HuH-7.5 (cell line): ENCODE results near the gene RHPN2.
"Not testable (repeated sequence)": the region's sequence is repeated elsewhere in the genome, so short reads cannot be mapped to it uniquely, and the experiment has no call there.

Source experiments
- DNase-seq: peaks from one replicate; pipeline ENCODE4 v3.0.0; 2011; ENCODE audit warnings: low spot score

Gene RHPN2

DNA sequence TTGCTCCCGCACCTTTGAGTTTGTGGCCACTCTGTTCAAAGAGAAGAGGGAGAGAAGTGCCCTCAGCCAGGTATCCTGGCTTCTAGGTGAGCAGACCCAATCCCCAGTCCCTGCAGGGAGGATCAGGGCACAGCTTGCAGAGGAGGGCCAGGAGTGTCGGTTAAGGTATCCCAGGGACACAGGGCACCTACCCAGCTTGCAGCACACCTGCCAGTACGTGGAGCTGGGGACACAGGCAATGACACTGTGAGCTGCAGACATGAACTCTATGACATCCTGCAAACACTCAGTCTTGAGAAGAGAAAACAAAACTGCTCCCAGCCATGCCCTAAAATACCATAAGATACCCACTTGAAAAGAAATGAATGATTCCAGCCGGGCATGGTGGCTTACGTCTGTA, 38.1 kb downstream of the RHPN2 start:
- not testable (repeated sequence) for DNase-seq

DNA sequence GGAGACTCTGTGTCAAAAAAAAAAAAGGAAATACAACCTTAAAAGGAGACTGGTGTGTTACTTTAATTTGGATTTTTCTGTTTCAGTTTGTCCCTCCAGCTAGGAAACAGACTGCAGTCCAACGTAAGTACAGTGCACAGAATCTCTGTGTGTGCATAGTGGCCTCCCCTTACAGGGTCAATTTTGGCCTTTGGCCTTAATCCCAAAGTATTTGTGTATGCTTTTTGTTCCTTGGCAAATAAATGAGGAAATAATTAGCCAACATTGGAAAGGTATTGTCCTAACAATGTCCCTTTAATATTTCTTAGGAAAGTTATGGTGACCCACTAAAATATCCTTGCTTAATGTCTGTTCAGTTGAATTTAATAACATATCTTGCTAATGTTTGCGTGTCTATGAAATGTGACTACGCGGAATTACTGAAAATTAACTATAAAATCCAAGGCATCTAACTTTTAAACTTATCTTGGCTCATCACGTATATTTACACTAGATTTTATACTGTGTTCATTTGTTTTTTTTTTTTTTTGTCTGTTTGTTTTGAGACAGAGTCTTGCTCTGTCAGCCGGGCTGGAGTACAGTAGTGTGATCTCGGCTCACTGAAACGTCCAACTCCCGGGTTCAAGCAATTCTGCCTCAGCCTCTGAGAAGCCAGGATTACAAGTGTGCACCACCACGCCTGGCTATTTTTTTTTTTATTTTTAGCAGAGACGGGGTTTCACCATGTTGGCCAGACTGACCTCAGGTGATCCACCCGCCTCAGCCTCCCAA, 39.0 kb downstream of the RHPN2 start:
- DNase-seq: peak; percentile 47

DNA sequence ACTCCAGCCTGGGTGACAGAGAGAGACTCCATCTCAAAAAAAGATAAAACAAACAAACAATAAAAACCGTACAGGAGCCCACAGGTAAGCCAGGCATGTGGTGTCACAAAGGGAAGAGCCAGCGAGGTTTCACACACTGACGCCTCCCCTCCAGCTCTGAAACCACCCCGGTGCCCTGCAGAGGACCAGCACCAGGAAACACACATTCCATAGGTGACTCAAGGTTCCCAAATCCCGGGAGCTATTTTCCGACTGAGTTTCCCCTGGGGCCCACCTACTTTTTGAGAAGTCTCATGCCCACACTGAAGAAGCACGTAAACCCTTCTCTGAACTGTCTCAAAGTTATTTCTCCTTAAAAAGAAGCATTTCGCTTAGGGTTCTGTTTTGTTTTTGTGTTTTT, 40.3 kb downstream of the RHPN2 start:
- DNase-seq: no peak

DNA sequence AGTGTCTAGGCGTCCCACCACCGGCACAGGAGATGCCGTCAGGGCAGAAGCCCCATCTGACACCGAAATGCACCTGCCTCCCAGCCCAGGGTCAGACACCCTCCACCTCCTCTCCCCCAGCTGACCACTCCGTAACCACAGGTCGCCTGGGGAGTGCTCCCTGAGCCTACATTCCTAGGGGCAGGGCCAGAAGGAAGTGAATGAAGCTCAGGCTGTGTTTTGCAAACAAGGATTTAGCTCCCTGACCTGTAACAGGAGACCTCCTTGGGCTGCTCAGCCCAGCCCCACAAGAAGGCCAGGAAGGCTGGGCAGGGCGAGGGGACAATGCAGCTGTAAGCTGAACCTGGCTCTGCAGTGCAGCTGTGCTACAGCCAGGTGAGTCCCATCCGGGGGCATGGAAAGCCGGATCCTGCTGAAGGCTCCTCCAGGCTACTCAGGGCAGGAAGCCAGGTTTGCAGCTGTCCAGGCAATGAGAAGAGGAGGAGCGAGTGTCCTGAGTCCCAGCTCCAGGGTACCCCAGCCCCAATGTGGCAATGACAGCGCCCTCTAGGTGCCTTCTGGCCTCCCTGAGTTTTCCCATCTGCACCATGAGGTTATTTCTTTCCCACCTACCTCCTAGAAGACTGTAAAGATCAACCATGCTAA, 42.1 kb downstream of the RHPN2 start:
- no peak for DNase-seq

DNA sequence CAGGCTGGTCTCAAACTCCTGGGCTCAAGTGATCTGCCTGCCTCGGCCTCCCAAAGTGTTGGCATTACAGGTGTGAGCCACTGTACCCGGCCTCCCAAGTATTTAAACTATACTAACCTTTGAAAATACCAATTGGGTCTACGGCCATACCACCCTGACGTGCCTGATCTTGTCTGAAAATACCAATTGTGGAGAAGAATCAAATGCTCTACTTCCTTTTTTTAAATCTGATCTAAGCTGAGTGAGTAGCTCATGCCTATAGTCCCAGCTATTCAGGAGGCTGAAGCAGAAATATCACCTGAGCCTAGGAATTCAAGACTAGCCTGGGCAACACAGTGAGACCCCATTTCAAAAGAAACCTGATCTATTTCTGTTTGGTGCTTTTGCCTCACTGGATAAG, 53.8 kb downstream of the RHPN2 start:
- not testable (repeated sequence) for DNase-seq

DNA sequence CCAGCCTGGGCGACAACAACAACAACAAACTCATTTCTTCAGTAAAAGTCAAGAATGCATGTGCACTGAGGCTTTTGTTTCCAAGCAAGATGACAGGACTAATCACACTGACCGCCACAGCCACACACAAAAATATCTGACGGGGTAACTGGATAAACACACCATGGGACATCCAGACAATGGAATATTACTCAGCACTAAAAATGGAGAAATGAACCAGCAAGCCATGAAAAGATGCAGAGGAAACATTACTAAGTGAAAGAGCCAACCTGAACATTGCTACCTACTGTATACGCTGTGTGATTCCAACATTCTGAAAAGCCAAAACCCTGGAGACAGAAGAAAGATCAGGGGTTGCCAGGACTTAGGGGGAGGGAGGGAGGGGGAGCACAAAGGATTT, 56.0 kb downstream of the RHPN2 start:
- no peak for DNase-seq

DNA sequence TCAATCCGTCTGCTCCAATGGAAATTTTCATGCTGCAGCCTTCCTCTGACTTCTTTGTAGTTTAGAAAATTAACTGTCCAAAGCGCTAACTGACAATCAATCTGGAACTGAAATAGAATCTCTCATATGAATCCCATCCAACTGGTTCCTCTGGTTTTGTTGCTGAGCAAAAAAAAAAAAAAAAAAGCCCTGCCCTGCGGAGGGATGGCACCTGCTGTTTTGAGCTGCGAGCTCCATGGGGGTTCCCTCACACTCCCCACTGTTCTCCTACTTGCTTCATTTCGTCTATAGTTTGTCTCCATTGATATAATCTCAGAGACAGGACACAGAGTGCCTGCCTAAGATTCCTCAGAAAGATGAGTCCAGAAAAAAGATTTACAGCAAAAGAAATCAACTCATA, 59.2 kb downstream of the RHPN2 start:
- no peak for DNase-seq

DNA sequence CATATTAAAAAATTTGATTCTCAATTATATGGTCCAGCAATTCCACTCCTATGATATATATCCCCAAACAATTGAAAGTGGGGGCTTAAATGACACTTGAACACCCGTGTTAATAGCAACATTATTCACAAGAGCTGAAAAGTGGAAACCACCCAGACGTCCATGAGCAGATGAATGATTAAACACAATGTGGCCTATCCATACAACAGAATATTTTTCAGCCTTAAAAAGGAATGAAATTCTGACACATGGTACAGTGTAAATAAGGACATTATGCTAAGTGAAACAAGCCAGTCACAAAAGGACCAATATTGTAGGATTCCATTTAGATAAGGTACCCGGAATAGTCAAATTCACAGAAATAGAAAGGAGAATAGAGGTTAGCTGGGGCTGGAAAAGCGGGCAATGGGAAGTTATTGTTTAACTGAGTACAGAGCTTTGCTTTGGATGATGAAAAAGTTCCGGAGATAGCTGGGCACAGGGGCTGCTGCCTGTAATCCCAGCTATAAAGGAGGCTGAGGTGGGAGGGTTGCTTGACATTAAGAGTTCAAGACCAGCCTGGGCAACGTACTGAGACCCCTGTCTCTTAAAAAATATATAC, 61.2 kb downstream of the RHPN2 start:
- DNase-seq: not testable (repeated sequence)

DNA sequence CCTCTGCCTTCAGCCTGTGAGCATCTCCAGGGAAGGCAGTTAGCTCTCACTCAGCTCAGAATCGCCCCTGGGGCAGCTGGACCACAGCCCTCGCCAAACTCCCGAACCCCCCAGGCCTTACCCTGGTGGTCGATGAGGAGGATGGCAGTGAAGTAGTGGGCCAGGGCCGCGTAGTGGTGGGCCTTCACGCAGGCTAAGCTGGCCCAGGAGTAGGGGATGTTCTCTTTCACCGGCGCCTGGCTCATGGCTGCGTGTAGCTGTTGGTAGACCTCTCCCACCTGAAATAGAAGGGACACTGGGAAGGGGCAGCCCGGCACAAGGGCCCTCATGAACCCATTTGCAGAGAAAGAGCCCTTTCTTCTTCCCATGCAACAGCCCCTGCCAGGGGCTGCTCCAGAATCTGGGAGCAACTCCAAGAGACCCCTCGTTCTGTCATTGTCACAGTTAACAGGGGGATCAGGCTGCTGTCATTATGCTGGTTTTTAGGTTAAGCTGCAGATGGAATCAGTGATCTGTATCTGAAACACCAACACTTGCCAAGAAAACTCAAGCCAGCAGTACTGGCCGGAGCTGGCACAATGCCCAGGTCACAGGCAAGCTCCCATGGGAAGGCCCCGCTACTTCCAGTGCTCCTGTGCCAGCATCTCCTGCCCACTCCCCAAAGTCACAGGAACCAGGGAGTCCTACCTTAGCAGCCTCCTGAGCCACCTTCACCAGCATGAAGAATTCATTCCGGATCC, 62.4 kb downstream of the RHPN2 start:
- DNase-seq: not testable (repeated sequence)

DNA sequence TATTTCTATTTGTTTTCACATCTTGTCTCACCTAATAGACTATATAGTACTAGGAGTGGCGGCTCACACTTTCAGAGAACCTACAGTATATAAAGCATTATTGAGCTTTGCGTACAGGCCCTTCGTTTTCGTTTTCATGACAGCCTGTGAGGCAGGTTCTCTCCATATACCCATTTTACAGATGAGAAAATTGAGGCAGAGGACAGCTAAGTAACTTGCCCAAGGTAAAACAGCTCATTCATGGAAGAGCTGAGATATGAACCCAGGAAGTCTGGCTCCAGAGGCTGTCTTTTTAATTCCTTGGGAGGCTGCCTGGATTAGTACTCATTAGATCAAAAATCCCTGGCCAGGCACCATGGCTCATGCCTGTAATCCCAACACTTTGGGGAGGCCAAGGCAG, 63.8 kb downstream of the RHPN2 start:
- DNase-seq: no peak

DNA sequence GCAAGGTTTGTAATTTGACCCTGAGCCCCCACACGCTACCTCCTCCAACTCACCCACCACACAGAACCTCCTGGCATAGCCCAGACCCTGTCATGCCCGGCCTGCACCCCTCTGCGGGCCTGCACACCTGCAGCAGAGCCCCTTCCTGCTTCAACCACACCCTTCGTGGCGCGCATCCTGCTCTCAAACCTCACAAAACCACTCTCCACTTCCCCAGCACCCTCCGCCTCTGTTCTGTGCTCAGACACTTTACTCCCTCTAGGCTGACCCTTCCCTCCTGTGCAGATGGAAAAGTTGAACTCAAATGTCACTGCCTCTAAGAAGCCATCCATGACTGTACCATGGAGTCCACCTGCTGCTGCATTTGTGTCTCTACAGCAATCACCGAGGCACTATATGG, 64.2 kb downstream of the RHPN2 start:
- DNase-seq: no peak

DNA sequence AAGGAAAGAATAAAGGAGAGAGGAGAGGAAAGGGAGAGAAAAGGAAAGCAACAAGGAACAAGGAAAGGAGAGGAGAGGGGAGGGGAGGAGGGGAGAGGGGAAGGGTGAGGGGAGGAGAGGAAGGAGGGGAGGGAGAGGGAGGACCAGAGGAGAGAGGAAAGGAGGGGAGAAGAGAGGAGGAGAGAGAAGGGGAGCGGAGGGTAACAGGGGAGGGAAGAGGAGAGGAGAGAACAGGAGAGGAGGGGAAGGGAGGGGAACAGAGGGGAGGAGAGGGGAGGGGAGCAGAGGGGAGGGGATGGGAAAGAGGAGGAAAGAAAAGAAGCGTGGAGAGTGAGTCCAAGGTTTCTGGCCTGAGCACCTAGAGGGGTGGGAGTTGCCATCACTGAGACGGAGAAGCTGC, 66.0 kb downstream of the RHPN2 start:
- no peak for DNase-seq

DNA sequence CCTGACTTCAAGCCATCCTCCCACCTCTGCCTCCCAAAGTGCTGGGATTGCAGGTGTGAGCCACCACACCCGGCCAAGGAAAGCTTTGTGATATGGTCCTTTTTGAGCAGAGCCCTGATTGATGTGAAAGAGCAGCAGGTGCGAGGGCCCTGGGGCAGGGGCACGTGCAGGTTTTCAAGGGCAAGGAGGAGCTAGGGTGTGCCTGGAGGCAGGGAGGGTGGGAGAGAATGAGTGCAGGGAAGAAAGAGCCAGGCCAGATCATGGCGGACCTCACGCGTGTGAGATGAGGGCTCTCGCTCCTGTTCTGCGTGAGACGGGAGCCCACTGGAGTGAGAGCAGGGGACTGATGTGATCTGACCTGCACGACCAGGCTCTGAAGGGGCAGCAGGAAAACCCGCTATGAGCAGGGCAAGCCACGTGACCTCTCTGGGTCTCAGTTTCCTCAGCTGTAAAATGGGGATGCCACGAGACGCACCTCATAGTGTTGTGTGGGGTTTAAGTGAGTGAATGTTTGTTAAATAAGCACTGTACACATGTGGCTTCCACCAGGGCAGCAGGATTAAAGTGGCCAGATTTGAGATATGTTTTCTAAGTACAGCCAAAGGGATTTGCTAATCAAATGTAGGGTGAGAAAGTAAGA, 66.9 kb downstream of the RHPN2 start:
- DNase-seq: no peak

DNA sequence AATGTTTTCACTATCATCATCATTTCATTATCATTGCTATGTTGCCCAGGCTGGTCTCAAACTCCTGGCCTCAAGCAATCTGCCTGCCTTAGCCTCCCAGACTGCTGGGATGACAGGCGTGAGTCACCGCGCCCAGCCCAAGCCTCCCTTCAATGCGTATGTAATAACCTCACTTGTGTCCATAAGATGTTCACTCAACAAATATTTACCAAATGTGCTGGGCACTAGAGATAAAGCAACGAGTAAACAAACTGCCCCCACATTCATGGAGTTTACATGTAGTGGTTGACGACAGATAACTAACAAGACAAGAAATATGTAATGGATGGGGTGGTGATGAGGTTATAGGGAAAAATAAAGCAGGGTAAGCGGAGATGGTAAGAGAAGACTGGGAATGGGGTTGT, 67.6 kb downstream of the RHPN2 start:
- not testable (repeated sequence) for DNase-seq

DNA sequence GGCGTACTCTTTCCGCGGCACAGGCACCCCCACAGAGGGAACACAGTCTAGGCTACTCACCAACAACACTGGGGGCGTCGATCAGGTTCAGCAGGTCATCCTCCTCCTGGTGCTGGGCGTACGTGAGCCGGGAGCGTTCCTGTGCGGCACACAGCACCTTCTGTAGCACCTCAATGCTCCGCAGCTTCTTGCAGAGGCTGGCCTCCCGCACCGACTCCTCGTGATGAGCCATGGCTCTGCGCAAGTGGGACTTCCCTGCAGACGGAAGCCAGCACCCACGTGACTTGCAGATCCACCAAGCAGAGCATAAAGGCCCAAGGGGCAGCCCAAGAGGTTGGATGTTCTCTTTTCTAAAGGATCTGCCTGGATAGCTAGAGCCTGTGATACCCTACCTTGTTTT, 68.7 kb downstream of the RHPN2 start:
- not testable (repeated sequence) for DNase-seq

DNA sequence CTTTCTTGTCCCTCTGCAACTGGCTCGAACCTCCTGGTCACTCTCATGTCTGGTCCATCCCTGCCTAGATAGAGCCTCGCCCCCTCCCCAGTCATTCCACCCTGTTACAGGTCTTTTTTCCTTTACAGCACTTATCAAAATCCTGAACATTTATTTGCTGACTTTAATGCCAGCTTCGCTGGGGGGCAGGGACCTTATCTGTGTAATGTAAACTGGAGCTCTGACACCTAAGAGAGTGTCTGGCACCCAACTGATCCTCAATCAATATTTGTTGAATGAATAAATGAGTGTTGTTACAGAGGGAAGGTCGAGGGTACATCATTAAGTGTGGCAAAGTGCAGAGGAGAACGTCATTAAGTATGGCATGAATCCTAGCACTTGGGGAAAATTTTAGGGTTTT, 76.0 kb downstream of the RHPN2 start:
- DNase-seq: no peak

DNA sequence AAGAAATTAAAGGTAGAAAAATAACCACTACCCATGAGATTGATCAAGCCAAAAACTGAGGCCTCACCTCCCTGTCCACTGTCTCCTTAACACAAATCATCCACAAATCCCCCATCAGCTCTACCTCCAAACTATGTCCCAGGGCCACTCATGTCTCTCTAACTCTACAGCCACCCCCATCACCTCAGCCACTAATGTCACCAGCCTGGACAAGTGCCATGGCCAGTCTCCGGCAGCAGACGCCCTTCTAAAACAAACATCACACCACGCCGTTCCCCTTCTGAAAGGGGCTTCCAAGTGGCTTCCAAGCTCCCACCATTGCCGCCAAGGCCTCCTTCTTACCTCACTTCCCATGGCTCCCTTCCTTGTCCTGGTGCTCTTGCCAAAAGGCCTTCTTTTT, 76.4 kb downstream of the RHPN2 start:
- not testable (repeated sequence) for DNase-seq

DNA sequence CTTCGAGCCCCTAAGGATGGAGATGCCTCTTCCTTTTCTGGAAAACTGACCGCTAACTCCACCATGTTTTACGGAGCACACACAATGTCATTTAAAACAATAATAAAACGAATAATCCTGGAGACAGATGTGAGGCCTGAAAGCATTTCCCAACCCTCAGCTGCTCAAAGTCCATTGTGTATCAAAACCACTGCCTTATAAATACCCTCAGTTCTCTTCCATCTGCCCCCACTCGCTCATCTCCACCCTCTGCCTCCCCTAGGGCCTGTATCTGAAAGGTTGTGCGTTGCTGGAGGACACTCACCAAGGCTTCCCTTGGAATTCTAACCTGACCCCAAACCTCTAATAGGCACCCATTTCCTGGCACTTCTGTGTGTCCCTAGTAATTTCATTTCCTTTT, 82.2 kb downstream of the RHPN2 start:
- not testable (repeated sequence) for DNase-seq

DNA sequence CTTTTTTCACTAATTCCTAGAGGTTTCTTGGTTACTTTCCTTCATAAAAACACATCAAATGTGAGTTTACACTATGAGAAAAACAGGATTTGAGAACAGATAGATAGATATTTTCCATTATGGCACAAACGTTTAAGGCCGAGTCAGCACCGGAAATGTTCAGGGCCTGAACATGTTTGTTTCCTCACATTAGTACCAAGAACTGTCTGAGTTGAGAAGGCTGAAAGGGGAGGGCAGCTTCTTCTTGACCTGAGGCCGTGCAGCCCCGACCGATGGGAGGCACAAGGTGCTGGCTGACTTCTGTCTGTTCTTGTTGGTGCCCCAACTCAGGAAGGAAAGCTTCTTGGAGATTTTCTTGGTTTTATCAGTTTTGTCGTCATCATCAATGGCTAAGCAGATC, 84.9 kb downstream of the RHPN2 start:
- not testable (repeated sequence) for DNase-seq

DNA sequence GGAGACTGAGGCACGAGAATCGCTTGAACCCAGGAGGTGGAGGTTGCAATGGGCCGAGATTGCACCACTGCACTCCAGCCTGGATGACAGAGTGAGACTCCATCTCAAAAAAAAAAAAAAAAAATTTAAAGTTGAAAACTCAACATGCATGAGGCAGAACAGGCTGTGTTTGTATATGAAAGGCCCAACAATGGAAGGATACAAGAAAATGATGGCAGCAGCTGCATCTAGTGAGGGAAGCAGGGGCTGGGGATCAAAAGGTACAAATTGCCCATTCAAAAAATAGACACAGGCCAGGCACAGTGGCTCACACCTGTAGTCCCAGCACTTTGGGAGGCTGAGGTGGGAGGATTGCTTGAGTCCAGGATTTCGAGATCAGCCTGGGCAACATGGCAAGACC, 86.9 kb downstream of the RHPN2 start:
- DNase-seq: not testable (repeated sequence)

DNA sequence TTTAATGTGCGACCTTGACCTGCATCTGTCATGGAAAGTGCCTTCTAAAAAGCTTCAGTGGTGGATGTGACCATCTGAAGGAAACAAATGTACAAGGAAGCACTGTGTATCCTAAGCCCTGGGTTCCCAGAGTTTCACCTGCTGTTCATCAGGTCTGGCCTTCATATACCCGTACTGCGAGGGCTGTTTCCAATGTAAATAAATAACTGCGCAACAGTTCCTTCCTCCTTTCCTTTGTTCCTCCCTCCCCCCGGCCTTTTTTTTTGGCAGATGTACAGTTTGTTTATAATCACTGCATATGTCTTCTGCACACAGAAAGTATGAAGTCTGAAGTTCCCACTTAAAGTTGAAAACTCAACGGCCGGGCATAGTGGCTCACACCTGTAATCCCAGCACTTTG, 87.4 kb downstream of the RHPN2 start:
- DNase-seq: no peak

DNA sequence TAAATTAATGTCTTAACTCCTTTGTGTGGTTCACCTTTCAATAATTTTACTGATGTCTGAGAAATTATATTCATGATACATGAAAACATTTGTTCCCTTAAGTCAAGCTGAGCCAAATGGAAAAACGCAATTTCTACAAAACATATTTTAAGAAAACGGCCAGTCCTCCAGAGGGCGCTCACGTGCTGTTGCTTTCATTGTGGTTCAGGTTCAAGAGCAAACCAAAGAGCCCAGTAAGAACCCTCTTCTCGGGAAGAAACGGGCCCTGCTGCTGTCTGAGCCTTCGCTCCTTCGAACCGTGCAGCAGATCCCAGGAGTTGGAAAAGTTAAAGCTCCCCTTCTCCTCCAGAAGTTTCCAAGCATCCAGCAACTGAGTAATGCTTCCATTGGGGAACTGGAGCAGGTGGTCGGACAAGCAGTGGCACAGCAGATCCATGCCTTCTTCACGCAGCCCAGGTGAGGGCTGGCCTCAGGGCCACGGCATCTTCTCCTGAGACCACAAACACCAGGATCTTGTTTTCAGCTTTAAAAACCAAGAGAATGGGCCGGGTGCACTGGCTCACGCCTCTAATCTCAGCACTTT, 88.4 kb downstream of the RHPN2 start:
- DNase-seq: peak; percentile 49
